Heart left ventricle (tissue), 16 donors: Measurements from ENCODE around the gene APOA1. TPM values are rescaled to one million over a fixed set of nuclear protein-coding genes. Genes with fewer than 3 reads are reported as not detected.

Source experiments
- ATAC-seq, 4 donors: fragments of 200-7000 bp; cut with Tn5 transposase; one replicate each; pipeline ENCODE4 v1.9.1; 2020 to 2022; ENCODE audit warnings: moderate library complexity in 4 of 4, mild to moderate bottlenecking in 3 of 4, moderate number of reproducible peaks in 1 of 4
- DNase-seq, 5 donors: peaks; one replicate each; pipeline ENCODE4 v3.0.0-alpha.2; 2020
- H3K27ac ChIP-seq, 12 donors: fragments of 200-600 bp; sonication (generic) in 4 of 12; one replicate each; pipeline versions ENCODE4 v1.5.0 to v1.8.0; 2016 to 2022; ENCODE audit warnings: mild to moderate bottlenecking in 2 of 12
- H3K27me3 ChIP-seq, 9 donors: fragments of 200-600 bp; sonication (generic) in 2 of 9; one replicate each; pipeline versions ENCODE4 v1.5.1 to v1.8.0; 2016 to 2022; ENCODE audit warnings: mild to moderate bottlenecking in 3 of 9
- H3K36me3 ChIP-seq, 9 donors: fragments of 200-600 bp; sonication (generic) in 2 of 9; one replicate each; pipeline versions ENCODE4 v1.5.0 to v1.8.0; 2018 to 2022; ENCODE audit warnings: mild to moderate bottlenecking in 2 of 9
- H3K4me1 ChIP-seq, 12 donors: fragments of 200-600 bp; sonication (generic) in 4 of 12; one replicate each; pipeline versions ENCODE4 v1.5.0 to v1.8.0; 2016 to 2022; ENCODE audit warnings: mild to moderate bottlenecking in 3 of 12
- H3K4me3 ChIP-seq, 12 donors: fragments of 200-600 bp; sonication (generic) in 4 of 12; one replicate each; pipeline versions ENCODE4 v1.5.0 to v1.8.0; 2017 to 2022; ENCODE audit warnings: mild to moderate bottlenecking in 9 of 12, moderate library complexity in 4 of 12
- H3K9me3 ChIP-seq, 12 donors: fragments of 200-600 bp; sonication (generic) in 4 of 12; one replicate each; pipeline versions ENCODE4 v1.5.0 to v1.8.0; 2016 to 2022; ENCODE audit warnings: mild to moderate bottlenecking in 1 of 12
- CTCF ChIP-seq, 12 donors: fragments of 200-600 bp; sonication (generic) in 4 of 12; IDR thresholded peaks; one replicate each; pipeline versions ENCODE4 v1.5.0 to v1.8.0; 2018 to 2022; ENCODE audit warnings: antibody characterized with exemption in 12 of 12, mild to moderate bottlenecking in 5 of 12
- POLR2A ChIP-seq, 2 donors: fragments of 450-650 bp; IDR thresholded peaks; one replicate each; pipeline ENCODE4 v1.6.1; 2017; ENCODE audit warnings: antibody characterized with exemption in 2 of 2, mild to moderate bottlenecking in 2 of 2, moderate library complexity in 2 of 2
- WGBS, 4 donors: extraction: QIAGEN DNeasy Blood & Tissue Kit in 2 of 4; methylation state at CpG; one replicate each; pipeline versions ENCODE4 v1.1.5 to v1.1.7; 2013 to 2018; 5-methylcytosine and 5-hydroxymethylcytosine counted together
- intact Hi-C, 10 donors: fragments of 100-400 bp; cut with DNase I; formaldehyde crosslinking; loops; one replicate each; pipeline versions ENCODE4 v1.11.1 to v1.14.2; 2022
- long read RNA-seq, 3 donors: library from polyadenylated mRNA; unstranded; transcript quantifications; one replicate each; pipeline ENCODE4 v2.0.0, GENCODE V29; 2020 to 2021
- polyA plus RNA-seq, 2 donors: library from polyadenylated mRNA; stranded (reverse); fragments of 200-250 nt; gene quantifications; one replicate each; pipeline ENCODE4 v1.2.3, GENCODE V29; 2013
- total RNA-seq, 9 donors: library from RNA; depleted of rRNA in 2 of 9; stranded (reverse); fragments of >200 nt in 2 of 9; fragmentation: NEBNext Ultra II Directional in 3 of 9; extraction: Animal tissue kit (Norgen Biotek cat#: 25700) in 3 of 9; gene quantifications; one replicate each; pipeline versions ENCODE4 v1.1.0 to v1.2.4, GENCODE V29; 2016 to 2023
- donor health status: ischemic (EF 13 %, LVEDD 7.1; RV severe dilation, severe dysfunction).
- donor health status: healthy with polysubstance abuse.
- donor health status: DM: no; HTN: yes; CAD: no.
- donor health status: DM: no; HTN: no; CAD: no.
- donor health status: ischemic (EF 25% LVEDD 6.9; RV normal size, moderate dysfunction).
- donor health status: ischemic (EF 25% LVEDD 5.7; RV mildly dilated, moderate dysfunction).
- donor health status: healthy.
- donor health status: DM: yes; HTN: yes; CAD: no.
- donor health status: ischemic (EF 35%, LVEDD 5.7; RV mildly dilated, moderate dysfunction).
- donor health status: nonischemic (EF 11% LVEDD 7.7; RV severe dilation, severe dysfunction).
- donor health status: DM: yes; HTN: yes; CAD: no.
- donor health status: PGD.
- donor health status: ischemic (EF 29% LVEDD 5.4; RV normal size, mild dysfunction).
- donor health status: nonischemic (EF 23%, LVEDD 6.1; RV moderate dilation, normal function).

The APOA1 gene
- total RNA-seq (100 to 1,000 TPM in 2 of 9 donors, 10 to 100 TPM in 6, 1 to 10 TPM in 1; 10.0 to 383 (median 59.3) TPM), polyA plus RNA-seq (100 to 1,000 TPM in 1 of 2 donors, 10 to 100 TPM in 1; 87.7 to 422 TPM)
- long read RNA-seq, donor 1, transcript APOA1-201 (4 exons, 1,227 nt): major isoform, 28 of 54 reads
- long read RNA-seq, donor 1, transcript APOA1-204 (3 exons, 1,088 nt): minor isoform, 15 of 54 reads
- long read RNA-seq, donor 1, partial matches to known transcripts: 4 of 54 reads
- long read RNA-seq, donor 1, other reads (novel, unspliced or antisense): 3 of 54 reads
- long read RNA-seq, donor 2, transcript APOA1-201 (4 exons, 1,227 nt): major isoform, 14 of 16 reads
- long read RNA-seq, donor 2, partial matches to known transcripts: 1 of 16 reads
- long read RNA-seq, donor 2, other reads (novel, unspliced or antisense): 1 of 16 reads
- long read RNA-seq, donor 3, partial matches to known transcripts: 0 of 5 reads
- long read RNA-seq, donor 3, other reads (novel, unspliced or antisense): 0 of 5 reads

- no peaks in the 10 kb centered on the region for H3K36me3 ChIP-seq
- no peaks in the 10 kb centered on the region for H3K27me3 ChIP-seq
- no peak for TF ChIP-seq POLR2A (IDR thresholded peaks at IDR 0.05)
- TF ChIP-seq CTCF (IDR thresholded peaks at IDR 0.05): no peak
- peak within 1 kb of the TSS; percentile 69 to 90 (median 82) for H3K27ac ChIP-seq
- ATAC-seq: peak in 3 of 4 donors; percentile 20 to 39 (median 22)
- H3K4me1 ChIP-seq: peaks cover 0 to 62% (median 29%) of the 10 kb centered on the region in 12 donors
- intact Hi-C loops: loop anchor here in 4 of 10 donors (2.0 to 5.0 kb wide), 2 partner anchors 45 to 47 kb away; partner anchors contain the start of gene APOA5 (in 4 of the 4)
- peak in 2 of 5 donors; percentile 41 to 49 for DNase-seq
- H3K4me3 ChIP-seq: peak within 1 kb of the TSS in 6 of 12 donors; percentile 37 to 55 (median 46)
- 51 to 60% (median 56%) methylated on average over 13 to 19 of the region's 19 CpGs for WGBS, 4 donors
- H3K9me3 ChIP-seq: no peaks in the 10 kb centered on the region
These were observed at the start of gene APOA1 for GRCh38 chr11:116837231-116838091. TSS of gene APOA1 (minus strand) at chr11:116837622. CDS start at chr11:116837387, 235 bp downstream.

- Histone ChIP-seq H3K27me3 (no peaks in the 10 kb centered on the region), H3K4me3 (no peak overlapping the region), H3K36me3 (peaks cover 0 to 10% (median 4%) of the 10 kb centered on the region in 9 donors), H3K4me1 (peaks cover 0 to 36% (median 12%) of the 10 kb centered on the region in 12 donors), H3K27ac (peak overlapping the region in 9 of 12 donors; percentile 15 to 77 (median 56)), H3K9me3 (no peaks in the 10 kb centered on the region)
- intact Hi-C loops: loop anchor here in 1 of 10 donors (5.0 kb wide), 1 partner anchor 211 kb away; the partner anchor contains the start of gene SIK3
- WGBS, 4 donors: 62 to 66% (median 63%) methylated on average over 5 of the region's 5 CpGs
- peak; percentile 69 to 85 (median 81) for ATAC-seq
- no peak for DNase-seq
- no peak for TF ChIP-seq CTCF (IDR thresholded peaks at IDR 0.05)
- TF ChIP-seq POLR2A (IDR thresholded peaks at IDR 0.05): no peak
These were observed 48.7 kb upstream of the APOA1 start for GRCh38 chr11:116885951-116886655.

GRCh38 chr11:116882386-116882785 is 45.0 kb upstream of the APOA1 start:
- ATAC-seq: no peak
- Histone ChIP-seq H3K27ac (no peak overlapping the region), H3K36me3 (peaks cover 0 to 7% (median 0%) of the 10 kb centered on the region in 9 donors), H3K4me3 (no peak overlapping the region), H3K9me3 (no peaks in the 10 kb centered on the region), H3K4me1 (peaks cover 0 to 28% (median 8%) of the 10 kb centered on the region in 12 donors), H3K27me3 (no peaks in the 10 kb centered on the region)
- TF ChIP-seq CTCF (IDR thresholded peaks at IDR 0.05): no peak
- TF ChIP-seq POLR2A (IDR thresholded peaks at IDR 0.05): no peak
- intact Hi-C loops: loop anchor here in 3 of 10 donors (2.0 to 5.0 kb wide), 3 partner anchors 216 to 345 kb away; partner anchors contain the start of gene SIK3 (in 1 of the 3)
- no peak for DNase-seq
